ENCODE results near the gene EN2.

Gene EN2

DNA sequence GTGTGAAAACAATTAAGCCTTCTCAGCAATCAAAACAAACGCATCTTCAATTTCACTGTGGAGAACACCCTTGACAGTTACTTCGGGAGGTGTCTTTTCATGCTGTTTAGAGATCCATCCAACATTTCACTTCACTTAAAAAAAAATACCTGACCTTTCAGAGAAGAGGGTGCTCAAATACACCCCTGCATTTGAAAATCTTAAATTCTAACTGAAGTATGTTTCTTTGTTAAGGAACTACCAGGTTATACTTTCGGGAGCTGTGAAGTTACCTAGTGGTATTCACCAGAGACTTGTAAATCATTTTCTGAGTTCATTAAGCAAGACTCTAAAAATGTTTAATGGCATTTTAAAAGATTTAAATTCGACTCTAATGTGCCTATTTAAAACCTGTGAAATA is 49.6 kb downstream of the EN2 start:
- no peak for DNase-seq
- no peak overlapping the region for H3K27ac ChIP-seq (ENCODE audit: low read depth, low read length)

GRCh38 chr7:155508376-155509358 is 50.7 kb downstream of the EN2 start:
- Histone ChIP-seq H3K23ac (ENCODE audit: low read length) (no peak overlapping the region), H2BK120ac (ENCODE audit: insufficient read depth, low read length, poor library complexity) (no peak overlapping the region), H4K91ac (ENCODE audit: low read depth, low read length) (no peak overlapping the region), H3K14ac (ENCODE audit: low read length) (no peak overlapping the region), H3K9ac (ENCODE audit: low read length) (no peak overlapping the region), H3K4me3 (ENCODE audit: low read depth, low read length) (no peak overlapping the region), H3K4ac (ENCODE audit: low read depth, low read length) (no peak overlapping the region), H3K4me2 (ENCODE audit: low read length) (no peak overlapping the region), H3K79me2 (ENCODE audit: control insufficient read depth, insufficient read depth, low read length, poor library complexity) (no peaks in the 10 kb centered on the region), H2AK5ac (ENCODE audit: low read length) (no peak overlapping the region), H4K8ac (ENCODE audit: low read depth, low read length) (no peak overlapping the region), H2AFZ (ENCODE audit: insufficient read depth, low read length, poor library complexity) (no peak overlapping the region), H4K12ac (ENCODE audit: low read depth, low read length) (no peak overlapping the region), H3K4me1 (ENCODE audit: control insufficient read depth in 1 of 2, insufficient read depth in 2 of 2, low read length in 2 of 2) (peaks cover 5 to 8% of the 10 kb centered on the region in 2 experiments), H3K18ac (ENCODE audit: low read length) (no peak overlapping the region), H3K27ac (ENCODE audit: low read depth, low read length) (no peak overlapping the region), H3K36me3 (ENCODE audit: control insufficient read depth in 1 of 2, insufficient read depth in 2 of 2, low read length in 2 of 2) (no peaks in the 10 kb centered on the region), H2BK5ac (ENCODE audit: low read depth, low read length, poor library complexity) (no peak overlapping the region), H3K79me1 (ENCODE audit: low read length) (no peaks in the 10 kb centered on the region), H3K9me3 (ENCODE audit: insufficient read depth, low read depth, low read length) (no peaks in the 10 kb centered on the region), H3K27me3 (ENCODE audit: insufficient read depth, low read length) (peaks cover 44% of the 10 kb centered on the region), H2BK12ac (ENCODE audit: low read length) (no peak overlapping the region)
- no peak for DNase-seq
- no CpG with 5 or more reads among the region's 29 CpGs for WGBS (ENCODE audit: extremely low coverage, insufficient coverage, insufficient read length)

More for the DNA sequence above, 49.6 kb downstream of the EN2 start:
- no peak overlapping the region for H3K18ac ChIP-seq (ENCODE audit: low read length)
- peaks cover 5 to 8% of the 10 kb centered on the region in 2 experiments for H3K4me1 ChIP-seq (ENCODE audit: control insufficient read depth in 1 of 2, insufficient read depth in 2 of 2, low read length in 2 of 2)
- H4K8ac ChIP-seq (ENCODE audit: low read depth, low read length) = no peak overlapping the region
- H3K23ac ChIP-seq (ENCODE audit: low read length) = no peak overlapping the region
- H3K4me2 ChIP-seq (ENCODE audit: low read length) = no peak overlapping the region
- no peak overlapping the region for H4K91ac ChIP-seq (ENCODE audit: low read depth, low read length)
- H3K14ac ChIP-seq (ENCODE audit: low read length) = no peak overlapping the region
- no peak overlapping the region for H2AK5ac ChIP-seq (ENCODE audit: low read length)
- no peak overlapping the region for H3K4ac ChIP-seq (ENCODE audit: low read depth, low read length)
- H3K9ac ChIP-seq (ENCODE audit: low read length) = no peak overlapping the region
- H3K27me3 ChIP-seq (ENCODE audit: insufficient read depth, low read length) = peaks cover 47% of the 10 kb centered on the region
- H3K4me3 ChIP-seq (ENCODE audit: low read depth, low read length) = no peak overlapping the region
- H3K79me2 ChIP-seq (ENCODE audit: control insufficient read depth, insufficient read depth, low read length, poor library complexity) = no peaks in the 10 kb centered on the region
- H2BK120ac ChIP-seq (ENCODE audit: insufficient read depth, low read length, poor library complexity) = no peak overlapping the region
- no peak overlapping the region for H2AFZ ChIP-seq (ENCODE audit: insufficient read depth, low read length, poor library complexity)
- H2BK12ac ChIP-seq (ENCODE audit: low read length) = no peak overlapping the region
- H3K36me3 ChIP-seq (ENCODE audit: control insufficient read depth in 1 of 2, insufficient read depth in 2 of 2, low read length in 2 of 2) = no peaks in the 10 kb centered on the region
- no peak overlapping the region for H4K12ac ChIP-seq (ENCODE audit: low read depth, low read length)
- no peaks in the 10 kb centered on the region for H3K79me1 ChIP-seq (ENCODE audit: low read length)
- no peak overlapping the region for H2BK5ac ChIP-seq (ENCODE audit: low read depth, low read length, poor library complexity)
- H3K9me3 ChIP-seq (ENCODE audit: insufficient read depth, low read depth, low read length) = no peaks in the 10 kb centered on the region
- no CpG with 5 or more reads among the region's 4 CpGs for WGBS (ENCODE audit: extremely low coverage, insufficient coverage, insufficient read length)

GRCh38 chr7:155509359-155509724 is 51.4 kb downstream of the EN2 start:
- Histone ChIP-seq H4K8ac (ENCODE audit: low read depth, low read length) (no peak overlapping the region), H2BK12ac (ENCODE audit: low read length) (no peak overlapping the region), H2BK120ac (ENCODE audit: insufficient read depth, low read length, poor library complexity) (no peak overlapping the region), H3K79me1 (ENCODE audit: low read length) (no peaks in the 10 kb centered on the region), H3K4me3 (ENCODE audit: low read depth, low read length) (no peak overlapping the region), H4K91ac (ENCODE audit: low read depth, low read length) (no peak overlapping the region), H2AK5ac (ENCODE audit: low read length) (no peak overlapping the region), H3K18ac (ENCODE audit: low read length) (no peak overlapping the region), H3K79me2 (ENCODE audit: control insufficient read depth, insufficient read depth, low read length, poor library complexity) (no peaks in the 10 kb centered on the region), H3K36me3 (ENCODE audit: control insufficient read depth in 1 of 2, insufficient read depth in 2 of 2, low read length in 2 of 2) (no peaks in the 10 kb centered on the region), H3K9ac (ENCODE audit: low read length) (no peak overlapping the region), H3K4me2 (ENCODE audit: low read length) (peak overlapping the region; percentile 68), H3K4me1 (ENCODE audit: control insufficient read depth in 1 of 2, insufficient read depth in 2 of 2, low read length in 2 of 2) (peaks cover 5 to 8% of the 10 kb centered on the region in 2 experiments), H3K27me3 (ENCODE audit: insufficient read depth, low read length) (peaks cover 44% of the 10 kb centered on the region), H3K27ac (ENCODE audit: low read depth, low read length) (no peak overlapping the region), H3K9me3 (ENCODE audit: insufficient read depth, low read depth, low read length) (no peaks in the 10 kb centered on the region), H3K14ac (ENCODE audit: low read length) (no peak overlapping the region), H4K12ac (ENCODE audit: low read depth, low read length) (no peak overlapping the region), H3K4ac (ENCODE audit: low read depth, low read length) (no peak overlapping the region), H2BK5ac (ENCODE audit: low read depth, low read length, poor library complexity) (no peak overlapping the region), H2AFZ (ENCODE audit: insufficient read depth, low read length, poor library complexity) (no peak overlapping the region), H3K23ac (ENCODE audit: low read length) (no peak overlapping the region)
- WGBS (ENCODE audit: extremely low coverage, insufficient coverage, insufficient read length) = no CpG with 5 or more reads among the region's 16 CpGs
- DNase-seq = no peak

GRCh38 chr7:155509725-155510551 is 52.0 kb downstream of the EN2 start:
- no peak overlapping the region for H3K23ac ChIP-seq (ENCODE audit: low read length)

More at GRCh38 chr7:155509725-155510551, 52.0 kb downstream of the EN2 start:
- no peak overlapping the region for H3K14ac ChIP-seq (ENCODE audit: low read length)
- H3K9me3 ChIP-seq (ENCODE audit: insufficient read depth, low read depth, low read length) = no peaks in the 10 kb centered on the region
- H4K12ac ChIP-seq (ENCODE audit: low read depth, low read length) = no peak overlapping the region
- H3K4me1 ChIP-seq (ENCODE audit: control insufficient read depth in 1 of 2, insufficient read depth in 2 of 2, low read length in 2 of 2) = peaks cover 5 to 8% of the 10 kb centered on the region in 2 experiments
- no peak overlapping the region for H2AK5ac ChIP-seq (ENCODE audit: low read length)
- H3K79me2 ChIP-seq (ENCODE audit: control insufficient read depth, insufficient read depth, low read length, poor library complexity) = no peaks in the 10 kb centered on the region
- H2BK5ac ChIP-seq (ENCODE audit: low read depth, low read length, poor library complexity) = no peak overlapping the region
- no peak overlapping the region for H2BK120ac ChIP-seq (ENCODE audit: insufficient read depth, low read length, poor library complexity)
- H2BK12ac ChIP-seq (ENCODE audit: low read length) = no peak overlapping the region
- no peak for DNase-seq
- no peak overlapping the region for H3K18ac ChIP-seq (ENCODE audit: low read length)
- H3K36me3 ChIP-seq (ENCODE audit: control insufficient read depth in 1 of 2, insufficient read depth in 2 of 2, low read length in 2 of 2) = no peaks in the 10 kb centered on the region
- peaks cover 39% of the 10 kb centered on the region for H3K27me3 ChIP-seq (ENCODE audit: insufficient read depth, low read length)
- H4K8ac ChIP-seq (ENCODE audit: low read depth, low read length) = no peak overlapping the region
- H2AFZ ChIP-seq (ENCODE audit: insufficient read depth, low read length, poor library complexity) = no peak overlapping the region
- peak overlapping the region; percentile 63 for H3K4me3 ChIP-seq (ENCODE audit: low read depth, low read length)
- H3K9ac ChIP-seq (ENCODE audit: low read length) = no peak overlapping the region
- H4K91ac ChIP-seq (ENCODE audit: low read depth, low read length) = no peak overlapping the region
- no CpG with 5 or more reads among the region's 68 CpGs for WGBS (ENCODE audit: extremely low coverage, insufficient coverage, insufficient read length)
- H3K4me2 ChIP-seq (ENCODE audit: low read length) = peak overlapping the region; percentile 68
- no peak overlapping the region for H3K4ac ChIP-seq (ENCODE audit: low read depth, low read length)
- H3K79me1 ChIP-seq (ENCODE audit: low read length) = no peaks in the 10 kb centered on the region
- H3K27ac ChIP-seq (ENCODE audit: low read depth, low read length) = no peak overlapping the region

All from trophoblast cell (in vitro differentiated cells and primary cell).